ENCODE results near the gene FLNB. TPM values are rescaled to one million over a fixed set of nuclear protein-coding genes. Genes with fewer than 3 reads are reported as not detected.

The FLNB gene
- total and polyA plus RNA-seq, 2 of the 4 experiments (the other 2 are of a cell fraction): 78.0 to 136 TPM

GRCh38 chr3:58189691-58190090, 181.5 kb downstream of the FLNB start:
- BruUV-seq (replicated peaks): no TSS peak
- Histone ChIP-seq H3K4ac (ENCODE audit: low read depth, low read length) (no peak overlapping the region), H3K27me3 (ENCODE audit: control insufficient read depth, insufficient read depth, low read length) (peaks cover 2% of the 10 kb centered on the region; the same call in 1 of the 2 replicates), H3K79me1 (ENCODE audit: low read depth in 1 of 2, low read length in 2 of 2) (no peaks in the 10 kb centered on the region), H2AK9ac (replicated peaks; ENCODE audit: low read depth, low read length, poor library complexity) (no peak overlapping the region), H3K4me3 (ENCODE audit: insufficient read depth, low read depth, low read length) (no peak overlapping the region), H3K4me2 (ENCODE audit: low read depth, low read length) (no peak overlapping the region), H3K56ac (ENCODE audit: extremely low read depth, insufficient read depth, low read length) (no peak overlapping the region), H2BK20ac (ENCODE audit: low read depth, low read length) (no peak overlapping the region), H3K4me1 (ENCODE audit: control insufficient read depth, insufficient read depth, low read length) (no peaks in the 10 kb centered on the region), H4K20me1 (ENCODE audit: insufficient read depth, low read length) (no peaks in the 10 kb centered on the region), H3K9me1 (ENCODE audit: insufficient read depth, low read length) (no peaks in the 10 kb centered on the region), H3K23ac (ENCODE audit: low read depth, low read length) (no peak overlapping the region), H2AFZ (replicated peaks; ENCODE audit: low read length, poor library complexity) (no peak overlapping the region), H4K5ac (ENCODE audit: low read depth, low read length) (no peak overlapping the region), H4K91ac (ENCODE audit: insufficient read depth, low read depth, low read length) (no peak overlapping the region), H2BK15ac (ENCODE audit: low read depth, low read length) (no peak overlapping the region), H3K36me3 (ENCODE audit: control insufficient read depth, insufficient read depth, low read length) (no peaks in the 10 kb centered on the region), H4K8ac (ENCODE audit: low read depth in 2 of 2, low read length in 2 of 2) (no peak overlapping the region), H2AK5ac (ENCODE audit: low read depth, low read length) (no peak overlapping the region), H3K9me3 (ENCODE audit: control insufficient read depth, insufficient read depth, low read length) (no peaks in the 10 kb centered on the region), H2BK120ac (ENCODE audit: low read depth, low read length) (no peak overlapping the region), H3K27ac (ENCODE audit: insufficient read depth, low read length) (no peak overlapping the region), H3K18ac (ENCODE audit: low read depth, low read length) (no peak overlapping the region), H2BK5ac (ENCODE audit: low read depth, low read length, poor library complexity, severe bottlenecking) (no peak overlapping the region), H3K14ac (replicated peaks; ENCODE audit: low read depth, low read length) (no peak overlapping the region), H3K9ac (ENCODE audit: low read depth, low read length) (no peak overlapping the region)
- in situ Hi-C loops (cut with MboI; ENCODE audit: low sequenced_read_pairs) (loop anchor here (5.0 to 25.0 kb wide), 2 partner anchors 113 to 223 kb away; no protein-coding TSS in a partner anchor), intact Hi-C loops (cut with micrococcal nuclease) (loop anchor here (5.0 kb wide), 1 partner anchor 223 kb away; no protein-coding TSS in a partner anchor), dilution Hi-C loops (cut with HindIII; ENCODE audit: low sequenced_read_pairs, unreplicated experiment) (no loop called here)
- ATAC-seq (ENCODE audit: low read depth): no peak
- POLR2A ChIA-PET (ENCODE audit: unreplicated experiment): no interaction called here
- 100% methylated on average over 1 of the region's 5 CpGs; no CpG with 5 or more reads in 1 of the 2 experiments for WGBS, 2 experiments (ENCODE audit: extremely low coverage in 2 of 2, insufficient read length in 1 of 2)
- no peak for DNase-seq
- TF ChIP-seq MXI1 (IDR thresholded peaks at IDR 0.05; ENCODE audit: borderline replicate concordance, low read depth, low read length): no peak
- no peak for TF ChIP-seq CEBPB (IDR thresholded peaks at IDR 0.05; ENCODE audit: low read depth, low read length)
- no peak for TF ChIP-seq FOS (IDR thresholded peaks at IDR 0.05; ENCODE audit: low read depth, low read length)
- no peak for TF ChIP-seq MAFK (IDR thresholded peaks at IDR 0.05; ENCODE audit: low read depth, low read length)
- no peak for TF ChIP-seq POLR2A (IDR thresholded peaks at IDR 0.05; ENCODE audit: low read depth, low read length)
- TF ChIP-seq SMC3 (IDR thresholded peaks at IDR 0.05; ENCODE audit: low read depth, low read length): no peak
- TF ChIP-seq RFX5 (IDR thresholded peaks at IDR 0.05; ENCODE audit: low read depth, low read length): no peak
- TF ChIP-seq RCOR1 (IDR thresholded peaks at IDR 0.05; ENCODE audit: insufficient replicate concordance, low read length): no peak
- TF ChIP-seq ELK1 (IDR thresholded peaks at IDR 0.05; ENCODE audit: borderline replicate concordance, low read depth, low read length): no peak
- TF ChIP-seq CHD1 (IDR thresholded peaks at IDR 0.05; ENCODE audit: low read depth, low read length): no peak
- TF ChIP-seq NFE2L2 (IDR thresholded peaks at IDR 0.05; ENCODE audit: low read depth, low read length): no peak
- CTCF ChIA-PET: interaction anchor here (2.7 to 3.6 kb wide), 2 partner anchors 110 to 116 kb away, joined by 18 to 19 read pairs; partner anchors contain the start of genes HTD2 and RPP14
